ENCODE data around the gene HIBADH.

The HIBADH gene

DNA sequence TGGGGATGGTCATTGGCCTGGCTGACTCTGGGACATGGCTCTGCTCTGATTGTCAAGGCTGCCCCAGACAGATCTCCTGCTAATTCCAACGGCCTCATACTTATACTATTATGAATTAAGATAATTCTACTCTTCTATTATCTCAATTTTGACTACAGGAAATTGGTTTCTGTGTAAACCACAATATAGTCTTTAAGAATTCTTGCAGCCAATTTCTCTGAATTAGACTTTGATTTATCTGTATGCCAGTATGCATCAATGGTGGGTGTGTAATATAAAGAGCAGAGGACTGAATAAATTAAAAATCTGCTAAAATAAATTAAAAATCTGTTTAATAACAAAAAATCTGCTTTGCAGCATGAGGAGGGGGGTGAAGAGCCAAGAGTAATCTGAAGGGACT lies 27.0 kb downstream of the HIBADH start:
- no peak for DNase-seq (ENCODE audit: low read depth)

- DNase-seq (ENCODE audit: low read depth): no peak
Measured at GRCh38 chr7:27634671-27635493, 27.8 kb downstream of the HIBADH start.

DNA sequence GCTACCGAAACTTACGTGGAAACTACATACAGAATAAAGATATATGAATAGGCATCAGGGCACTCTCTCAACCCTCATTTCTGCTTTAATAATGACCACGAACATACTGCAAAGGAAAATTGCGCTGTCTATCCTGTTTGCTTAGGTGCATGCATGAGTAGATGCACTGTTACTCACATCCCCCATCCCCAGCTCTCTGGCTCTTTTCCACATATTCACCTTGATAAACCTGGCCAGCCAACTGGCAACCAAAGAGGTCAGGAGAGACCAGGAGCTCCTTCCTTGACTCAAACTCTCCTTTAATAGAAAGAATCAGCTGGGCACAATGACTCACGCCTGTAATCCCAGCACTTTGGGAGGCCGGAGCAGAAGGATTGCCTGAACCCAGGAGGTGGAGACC lies 29.6 kb downstream of the HIBADH start:
- no peak for DNase-seq (ENCODE audit: low read depth)

DNA sequence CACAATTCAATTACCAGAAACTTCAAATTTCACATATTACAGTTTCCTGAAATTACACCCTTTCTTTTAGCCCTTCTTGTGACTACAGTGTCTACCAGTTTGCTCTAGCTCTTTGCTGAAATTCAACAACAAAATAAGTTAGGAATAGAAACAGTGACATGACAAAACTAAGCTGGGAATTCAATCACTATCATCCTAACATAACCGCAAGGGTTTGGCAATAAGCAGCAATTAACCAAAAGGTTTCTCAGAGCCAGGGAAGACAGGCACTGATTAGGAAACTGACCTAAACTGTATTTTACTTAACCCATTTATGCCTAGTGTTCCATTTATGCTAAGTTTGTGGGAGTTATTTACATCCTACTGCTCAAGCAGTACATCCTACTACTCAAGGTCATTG lies 31.3 kb downstream of the HIBADH start:
- no peak for DNase-seq (ENCODE audit: low read depth)

GRCh38 chr7:27627146-27627545 lies 35.5 kb downstream of the HIBADH start:
- no peak for DNase-seq (ENCODE audit: low read depth)

DNA sequence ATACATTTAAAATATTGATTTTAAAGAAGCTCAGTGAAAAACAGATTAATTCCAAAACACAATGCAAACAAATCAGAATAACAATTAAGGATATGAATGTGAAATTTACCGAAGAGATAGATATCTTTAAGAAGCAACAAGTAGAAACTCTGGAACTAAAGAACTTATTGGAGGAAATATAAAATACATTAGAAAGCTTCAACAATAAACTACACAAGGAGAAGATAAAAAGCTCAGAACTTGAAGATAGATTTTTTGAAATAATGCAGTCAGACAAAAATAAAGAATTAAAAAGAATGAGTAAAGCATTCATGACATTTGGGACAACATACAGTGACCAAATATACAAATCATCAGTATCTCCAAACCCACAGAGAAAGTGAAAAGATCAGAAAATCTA lies 43.2 kb downstream of the HIBADH start:
- DNase-seq (ENCODE audit: low read depth): no peak

- no peak for DNase-seq (ENCODE audit: low read depth)
Measured at GRCh38 chr7:27617651-27618381, 44.9 kb downstream of the HIBADH start.

GRCh38 chr7:27616914-27617548 lies 45.7 kb downstream of the HIBADH start:
- DNase-seq (ENCODE audit: low read depth): no peak

GRCh38 chr7:27616186-27616491 lies 46.5 kb downstream of the HIBADH start:
- DNase-seq (ENCODE audit: low read depth): no peak

DNA sequence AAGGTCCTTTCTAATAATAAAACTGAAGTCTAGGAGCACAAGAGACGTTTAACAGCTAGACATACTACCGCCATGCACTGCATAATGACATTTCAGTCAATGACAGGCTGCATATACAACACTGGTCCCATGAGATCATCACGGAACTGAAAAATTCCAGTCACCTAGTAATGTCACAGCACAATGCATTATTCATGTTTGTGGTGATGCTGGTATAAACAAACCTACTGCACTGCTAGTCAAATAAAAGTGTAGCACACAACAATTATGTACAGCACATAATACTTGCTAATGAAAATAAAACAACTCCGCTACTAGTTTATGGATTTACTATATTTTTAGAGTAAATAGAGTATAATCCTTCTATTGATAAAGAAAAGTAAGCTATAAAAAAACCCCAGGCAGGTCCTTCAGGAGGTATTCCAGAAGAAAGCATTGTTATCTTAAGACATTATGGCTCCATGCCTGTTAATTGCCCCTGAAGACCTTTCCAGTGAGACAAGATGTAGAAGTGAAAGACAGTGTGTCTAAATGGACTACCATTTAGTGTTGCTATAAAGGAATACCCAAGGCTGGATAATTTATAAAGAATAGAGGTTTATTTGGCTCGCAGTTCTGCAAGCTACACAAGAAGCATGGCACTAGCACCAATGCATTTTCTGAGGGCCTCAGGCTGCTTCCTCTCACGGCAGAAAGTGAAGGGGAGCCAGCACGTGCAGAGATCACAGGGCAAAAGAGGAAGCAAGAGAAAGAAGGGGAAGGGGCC lies 47.1 kb downstream of the HIBADH start:
- DNase-seq (ENCODE audit: low read depth): no peak

DNA sequence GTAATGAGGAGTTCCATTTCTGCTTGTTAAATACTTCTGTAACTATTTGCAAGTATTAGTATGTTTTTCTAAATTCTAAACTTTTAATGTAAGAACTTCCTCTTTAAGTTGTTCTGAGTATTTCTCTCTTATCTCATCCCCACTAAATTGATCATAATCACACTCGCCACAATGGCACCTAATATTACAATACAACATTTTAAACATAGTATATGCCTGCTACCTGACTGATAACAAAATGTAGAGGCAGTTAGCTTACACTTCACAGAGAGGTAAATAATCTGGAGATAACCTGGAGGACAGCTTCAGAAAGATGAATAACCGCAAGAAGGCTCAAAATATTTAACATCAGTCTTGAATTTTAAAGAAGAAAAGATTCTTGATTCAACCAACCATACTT lies 48.6 kb downstream of the HIBADH start:
- no peak for DNase-seq (ENCODE audit: low read depth)

DNA sequence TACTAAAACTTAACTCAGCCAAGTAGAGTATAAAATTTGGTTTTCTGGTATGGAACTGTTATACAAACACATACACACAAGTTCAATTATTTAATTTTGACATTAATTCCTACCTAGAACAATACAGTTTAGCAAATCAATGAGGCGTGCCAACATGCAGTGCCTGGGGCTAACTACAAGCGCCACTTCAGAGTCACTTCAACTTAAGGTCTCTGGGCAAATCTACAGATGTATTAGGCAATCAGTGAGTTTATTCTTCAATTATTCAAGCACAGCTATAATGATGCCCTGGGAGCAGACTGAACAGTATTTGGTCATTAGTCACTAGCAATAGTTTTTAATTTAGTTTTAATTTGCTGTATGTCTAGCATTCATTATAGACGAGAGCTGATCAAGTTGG lies 51.6 kb downstream of the HIBADH start:
- no peak for DNase-seq (ENCODE audit: low read depth)

DNA sequence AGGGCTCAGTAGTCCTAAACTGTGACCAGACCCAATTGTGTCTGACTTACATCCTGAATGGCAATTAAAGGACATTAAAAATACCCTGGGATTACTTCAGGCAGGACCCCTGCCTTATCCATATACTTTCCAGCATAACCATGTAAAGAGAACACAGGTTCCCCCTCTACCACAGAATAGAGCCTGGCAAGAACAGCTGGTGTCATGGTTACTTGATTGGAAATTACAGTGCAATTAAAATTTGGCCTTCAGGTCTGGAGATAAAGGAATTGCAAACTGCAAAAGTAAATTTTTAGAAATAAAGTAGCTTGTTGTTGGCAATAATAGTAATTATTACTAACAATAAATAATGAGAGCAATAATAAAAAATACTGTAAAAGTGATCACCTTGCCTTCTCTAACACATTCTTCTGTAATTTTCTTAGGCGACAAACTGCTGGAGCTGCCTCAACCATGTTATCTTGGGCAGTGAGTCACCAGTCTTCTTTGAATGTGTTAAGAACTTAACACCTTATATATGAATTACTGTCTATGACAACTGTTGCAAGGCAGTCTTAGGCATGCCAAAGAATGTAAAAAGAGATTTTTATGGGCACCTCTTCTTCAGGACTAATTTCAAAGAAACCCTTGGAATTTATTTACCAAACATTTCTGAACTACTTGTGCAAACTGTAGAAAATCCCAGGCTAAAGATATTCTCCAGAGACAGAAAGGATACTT lies 53.7 kb downstream of the HIBADH start:
- no peak for DNase-seq (ENCODE audit: low read depth)

DNA sequence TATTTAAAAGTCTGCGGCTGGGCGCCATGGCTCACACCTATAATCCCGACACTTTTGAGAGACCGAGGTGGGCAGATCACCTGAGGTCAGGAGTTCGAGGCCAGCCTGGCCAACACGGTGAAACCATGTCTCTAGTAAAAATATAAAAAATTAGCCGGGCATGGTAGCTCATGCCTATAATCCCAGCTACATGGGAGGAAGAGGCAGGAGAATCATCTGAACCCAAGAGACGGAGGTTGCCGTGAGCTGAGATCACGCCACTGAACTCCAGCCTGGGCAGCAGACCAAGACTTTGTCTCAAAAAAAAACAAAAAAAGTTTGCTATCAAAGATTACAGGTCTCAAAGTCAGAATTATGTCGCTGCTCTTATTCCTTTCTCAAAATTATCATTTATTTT lies 55.5 kb downstream of the HIBADH start:
- DNase-seq (ENCODE audit: low read depth): no peak

DNA sequence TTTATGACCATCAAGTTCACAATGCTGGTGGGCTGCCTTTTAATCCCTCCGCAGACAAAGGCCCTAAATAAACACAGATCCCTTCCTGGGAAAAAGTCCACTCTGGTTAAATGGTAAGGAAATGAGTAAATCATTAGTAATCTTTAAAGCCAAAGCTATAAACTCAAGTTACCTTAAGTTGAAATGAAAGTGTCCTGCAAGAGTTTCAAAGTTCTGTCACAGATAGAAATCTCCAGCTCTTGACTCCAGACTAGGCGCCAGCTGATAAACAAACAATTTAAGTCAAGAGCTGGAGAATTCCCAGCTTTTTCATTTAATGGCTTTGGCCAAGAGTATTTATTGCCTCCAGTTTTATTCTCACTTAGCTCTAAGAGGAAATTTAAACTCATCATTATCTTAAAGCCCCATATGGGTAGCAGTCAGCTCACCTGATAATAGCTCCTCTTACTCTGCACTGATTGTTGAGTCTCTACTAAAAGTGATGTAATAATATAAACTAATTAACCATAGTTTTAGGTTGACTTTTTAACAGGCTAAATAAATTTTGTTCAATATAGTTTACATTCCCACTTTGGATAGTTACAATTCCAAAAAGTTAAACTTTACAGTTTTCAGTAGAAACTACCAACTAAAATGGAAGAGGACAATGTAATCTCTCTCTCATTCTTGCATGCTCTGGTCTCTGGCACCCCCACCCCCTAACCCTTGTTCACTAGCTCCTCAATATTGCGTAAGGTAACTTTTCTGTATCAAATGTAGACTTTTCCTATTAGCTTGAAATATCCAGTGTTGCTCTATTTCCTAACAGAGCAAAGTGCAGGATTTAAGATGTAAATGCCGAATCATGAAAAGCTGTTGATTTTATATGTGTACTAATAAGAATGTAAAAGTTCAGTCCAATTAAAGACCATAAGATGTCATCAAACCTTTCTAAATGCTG lies 56.1 kb downstream of the HIBADH start:
- peak; percentile 34 for DNase-seq (ENCODE audit: low read depth)

DNA sequence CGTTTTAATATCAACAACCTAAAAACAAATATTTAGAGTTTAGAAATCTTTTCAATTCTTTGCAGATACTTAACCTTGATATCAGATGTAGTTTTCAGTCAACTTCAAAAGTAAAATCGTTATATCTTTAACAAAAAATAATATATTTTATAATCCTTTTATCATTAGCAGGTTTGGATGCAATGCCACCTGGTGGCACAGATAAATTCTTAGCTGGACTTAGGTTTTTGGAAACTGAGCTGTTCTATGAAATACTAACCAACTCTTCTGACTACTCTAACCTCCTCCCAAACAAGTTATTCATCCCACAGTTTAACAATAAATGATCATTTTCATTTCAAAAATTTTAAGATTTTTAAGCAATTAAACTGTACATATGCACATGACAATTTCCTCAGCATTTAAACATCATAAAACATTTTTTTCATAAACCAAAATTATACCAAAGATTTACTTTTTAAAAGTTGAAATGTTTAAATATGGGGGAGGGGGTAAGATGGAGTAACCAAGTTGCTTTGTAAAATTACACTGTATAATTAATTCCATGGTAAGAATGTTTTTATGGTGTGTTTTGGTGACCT lies 56.9 kb downstream of the HIBADH start:
- DNase-seq (ENCODE audit: low read depth): no peak

- no peak for DNase-seq (ENCODE audit: low read depth)
Measured at GRCh38 chr7:27605283-27605682, 57.4 kb downstream of the HIBADH start.

DNA sequence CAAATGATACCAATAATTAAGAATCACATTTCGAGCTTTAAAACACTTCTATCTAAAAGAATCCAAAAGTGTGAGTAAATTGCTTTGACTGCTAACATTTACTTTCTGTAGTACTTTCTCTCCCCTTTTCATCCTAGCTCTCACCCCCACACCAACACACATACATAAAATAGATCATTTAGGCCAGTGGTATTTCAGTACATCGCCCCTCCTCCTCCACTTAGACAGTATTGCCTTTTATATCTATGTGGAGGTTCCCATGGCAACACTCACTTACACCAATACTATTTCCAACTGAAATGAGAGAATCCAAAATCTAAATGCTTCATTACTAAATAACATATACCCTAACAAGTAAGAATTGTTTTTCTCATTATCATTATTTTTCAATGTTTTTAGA lies 58.9 kb downstream of the HIBADH start:
- DNase-seq (ENCODE audit: low read depth): no peak

DNA sequence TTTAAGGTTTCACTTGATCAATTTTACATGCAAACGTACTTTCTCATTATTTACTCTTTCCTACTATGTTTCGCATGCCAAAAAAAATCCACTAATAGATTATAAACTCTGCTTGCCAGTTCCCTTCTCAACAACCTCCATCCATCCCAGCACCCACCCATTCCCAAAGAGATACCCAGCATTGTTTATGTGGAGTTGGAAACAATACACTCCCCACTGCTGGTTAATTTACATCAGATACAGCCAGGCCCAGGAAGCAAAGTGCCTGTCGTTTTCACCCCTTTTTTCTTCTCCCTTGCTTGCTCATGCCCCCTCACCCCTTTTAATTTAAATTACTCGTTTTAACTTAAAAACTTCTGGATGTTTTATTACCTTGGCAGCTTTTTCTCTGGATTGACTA lies 59.9 kb downstream of the HIBADH start:
- no peak for DNase-seq (ENCODE audit: low read depth)

GRCh38 chr7:27601217-27601616 lies 61.5 kb downstream of the HIBADH start:
- DNase-seq (ENCODE audit: low read depth): no peak

Measured in GM04503 (cell line).